Bone marrow (tissue), 2 donors: ENCODE results near the gene TNNT3.

Experiments used
- DNase-seq, 2 donors: peaks; one replicate each; lab custom pipeline; 2025; lab: John Stamatoyannopoulos, UW

TNNT3 gene

GRCh38 chr11:1923201-1923956, 3.9 kb downstream of the TNNT3 start:
- no peak for DNase-seq

- no peak for DNase-seq
These were observed 4.7 kb downstream of the TNNT3 start for GRCh38 chr11:1924181-1924580.

GRCh38 chr11:1924646-1925372, 5.3 kb downstream of the TNNT3 start:
- DNase-seq = no peak

GRCh38 chr11:1925373-1926155, 6.1 kb downstream of the TNNT3 start:
- no peak for DNase-seq

- peak in 1 of 2 donors; percentile 32 for DNase-seq
These were observed 6.9 kb downstream of the TNNT3 start for GRCh38 chr11:1926156-1927025.

GRCh38 chr11:1927026-1927847, 7.7 kb downstream of the TNNT3 start:
- no peak for DNase-seq

GRCh38 chr11:1927848-1928469, 8.5 kb downstream of the TNNT3 start:
- DNase-seq = no peak

- no peak for DNase-seq
These were observed 9.0 kb downstream of the TNNT3 start for GRCh38 chr11:1928470-1928890.

GRCh38 chr11:1928891-1929541, 9.5 kb downstream of the TNNT3 start:
- no peak for DNase-seq

- DNase-seq = no peak
These were observed 10.3 kb downstream of the TNNT3 start for GRCh38 chr11:1929621-1930461.

- no peak for DNase-seq
These were observed 10.9 kb downstream of the TNNT3 start for GRCh38 chr11:1930462-1930830.

- DNase-seq = no peak
These were observed 12.0 kb downstream of the TNNT3 start for GRCh38 chr11:1931341-1932104.

- DNase-seq = no peak
These were observed 12.6 kb downstream of the TNNT3 start for GRCh38 chr11:1932105-1932480.

- no peak for DNase-seq
These were observed 13.2 kb downstream of the TNNT3 start for GRCh38 chr11:1932681-1933080.

- no peak for DNase-seq
These were observed 14.2 kb downstream of the TNNT3 start for GRCh38 chr11:1933416-1934334.

- no peak for DNase-seq
These were observed 15.0 kb downstream of the TNNT3 start for GRCh38 chr11:1934335-1935155.
